Esophagus squamous epithelium (tissue), 4 donors: ENCODE data around the gene MYBPC1.

Experiments used
- POLR2A ChIP-seq, 4 donors: fragments of 450-650 bp; IDR thresholded peaks; one replicate each; pipeline ENCODE4 v1.6.1; 2017; ENCODE audit warnings: antibody characterized with exemption in 4 of 4, mild to moderate bottlenecking in 4 of 4, moderate library complexity in 3 of 4
- TF ChIP-seq, protein P1 (sequence below), 6 experiments: fragments of 450-650 bp in 4 of 6; fragments of 200-600 bp in 2 of 6; sonication (generic) in 2 of 6; IDR thresholded peaks; one replicate each; pipeline ENCODE4 v1.5.1; 2016 to 2019; ENCODE audit warnings: antibody characterized with exemption in 6 of 6, mild to moderate bottlenecking in 4 of 6, moderate library complexity in 4 of 6

DNA sequence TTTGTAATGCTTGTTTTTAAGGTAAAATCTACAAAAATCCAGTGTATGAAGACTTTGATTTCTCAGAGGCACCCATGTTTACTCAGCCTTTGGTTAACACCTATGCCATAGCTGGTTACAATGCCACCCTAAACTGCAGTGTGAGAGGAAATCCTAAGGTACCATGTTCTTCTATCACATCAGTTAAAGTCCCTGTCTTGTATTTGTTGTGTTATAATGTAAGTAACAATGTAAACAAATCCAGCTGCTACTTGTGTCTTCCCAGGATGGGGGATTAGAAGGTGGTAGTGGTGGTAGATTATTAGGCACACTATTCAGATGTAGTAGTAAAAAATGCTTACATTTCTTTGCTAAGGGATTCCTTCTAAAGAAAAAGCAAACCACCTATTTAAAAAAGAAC, 83.3 kb downstream of the MYBPC1 start:
- TF ChIP-seq, protein P1, sequence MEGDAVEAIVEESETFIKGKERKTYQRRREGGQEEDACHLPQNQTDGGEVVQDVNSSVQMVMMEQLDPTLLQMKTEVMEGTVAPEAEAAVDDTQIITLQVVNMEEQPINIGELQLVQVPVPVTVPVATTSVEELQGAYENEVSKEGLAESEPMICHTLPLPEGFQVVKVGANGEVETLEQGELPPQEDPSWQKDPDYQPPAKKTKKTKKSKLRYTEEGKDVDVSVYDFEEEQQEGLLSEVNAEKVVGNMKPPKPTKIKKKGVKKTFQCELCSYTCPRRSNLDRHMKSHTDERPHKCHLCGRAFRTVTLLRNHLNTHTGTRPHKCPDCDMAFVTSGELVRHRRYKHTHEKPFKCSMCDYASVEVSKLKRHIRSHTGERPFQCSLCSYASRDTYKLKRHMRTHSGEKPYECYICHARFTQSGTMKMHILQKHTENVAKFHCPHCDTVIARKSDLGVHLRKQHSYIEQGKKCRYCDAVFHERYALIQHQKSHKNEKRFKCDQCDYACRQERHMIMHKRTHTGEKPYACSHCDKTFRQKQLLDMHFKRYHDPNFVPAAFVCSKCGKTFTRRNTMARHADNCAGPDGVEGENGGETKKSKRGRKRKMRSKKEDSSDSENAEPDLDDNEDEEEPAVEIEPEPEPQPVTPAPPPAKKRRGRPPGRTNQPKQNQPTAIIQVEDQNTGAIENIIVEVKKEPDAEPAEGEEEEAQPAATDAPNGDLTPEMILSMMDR (IDR thresholded peaks at IDR 0.05) = no peak
- no peak for TF ChIP-seq POLR2A (IDR thresholded peaks at IDR 0.05)
